HepG2 (cell line): ENCODE measurements around the gene PSORS1C1. TPM values are rescaled to one million over a fixed set of nuclear protein-coding genes. Genes with fewer than 3 reads are reported as not detected.

Experiments used
- AKAP8 ChIP-seq: sonication (generic); formaldehyde crosslinking; IDR thresholded peaks from 2 replicates; pipeline ENCODE4 v1.5.1; 2020; ENCODE audit warnings: mild to moderate bottlenecking, missing genetic modification reagents
- ATM ChIP-seq: fragments of 450-650 bp; IDR thresholded peaks from 2 replicates; pipeline ENCODE4 v1.7.1; 2017; ENCODE audit warnings: mild to moderate bottlenecking, borderline replicate concordance
- CAMTA2 ChIP-seq: sonication (generic); formaldehyde crosslinking; IDR thresholded peaks from 2 replicates; pipeline ENCODE4 v1.4.0; 2020; ENCODE audit warnings: mild to moderate bottlenecking, missing genetic modification reagents, borderline replicate concordance
- DNMT1 ChIP-seq: sonication (generic); formaldehyde crosslinking; IDR thresholded peaks from 2 replicates; pipeline ENCODE4 v1.5.1; 2020; ENCODE audit warnings: mild to moderate bottlenecking, missing genetic modification reagents
- NCOA5 ChIP-seq: sonication (generic); formaldehyde crosslinking; IDR thresholded peaks from 2 replicates; pipeline ENCODE4 v1.4.0; 2020; ENCODE audit warnings: missing genetic modification reagents
- ONECUT2 ChIP-seq: sonication (generic); formaldehyde crosslinking; IDR thresholded peaks from 2 replicates; pipeline ENCODE4 v1.4.0; 2020; ENCODE audit warnings: missing genetic modification reagents
- SPEN ChIP-seq: sonication (generic); formaldehyde crosslinking; IDR thresholded peaks from 2 replicates; pipeline ENCODE4 v1.5.1; 2020; ENCODE audit warnings: low read depth, mild to moderate bottlenecking, missing genetic modification reagents
- SRF ChIP-seq: IDR thresholded peaks from 2 replicates; pipeline ENCODE4 v1.6.1; 2011; ENCODE audit warnings: mild to moderate bottlenecking, low read depth, low read length, moderate library complexity
- SSRP1 ChIP-seq: IDR thresholded peaks from 2 replicates; pipeline ENCODE4 v1.6.1; 2016; ENCODE audit warnings: control low read depth
- STAT5B ChIP-seq: sonication (generic); formaldehyde crosslinking; IDR thresholded peaks from 2 replicates; pipeline ENCODE4 v1.4.0; 2020; ENCODE audit warnings: missing genetic modification reagents
- TEAD3 ChIP-seq: optimal IDR thresholded peaks from 2 replicates; pipeline ENCODE3; 2016; ENCODE audit warnings: borderline replicate concordance
- U2AF1 ChIP-seq: fragments of 200-400 bp; formaldehyde crosslinking; optimal IDR thresholded peaks from 2 replicates; pipeline ENCODE3; 2017; ENCODE audit warnings: mild to moderate bottlenecking, low read depth, low read length
- WIZ ChIP-seq: sonication (generic); formaldehyde crosslinking; IDR thresholded peaks from 2 replicates; pipeline ENCODE4 v1.5.1; 2020; ENCODE audit warnings: mild to moderate bottlenecking, missing genetic modification reagents
- ZBTB38 ChIP-seq: sonication (generic); formaldehyde crosslinking; IDR thresholded peaks from 2 replicates; pipeline ENCODE4 v1.5.1; 2020; ENCODE audit warnings: mild to moderate bottlenecking, missing genetic modification reagents
- ZNF317 ChIP-seq: sonication (generic); formaldehyde crosslinking; IDR thresholded peaks from 2 replicates; pipeline ENCODE4 v1.5.0; 2020; ENCODE audit warnings: mild to moderate bottlenecking, missing genetic modification reagents
- ZSCAN21 ChIP-seq: sonication (generic); formaldehyde crosslinking; IDR thresholded peaks from 2 replicates; pipeline ENCODE4 v1.8.0; 2022; ENCODE audit warnings: mild to moderate bottlenecking, missing genetic modification reagents, moderate library complexity, borderline replicate concordance
- ZSCAN30 ChIP-seq: sonication (generic); formaldehyde crosslinking; IDR thresholded peaks from 2 replicates; pipeline ENCODE4 v1.5.0; 2020; ENCODE audit warnings: mild to moderate bottlenecking, missing genetic modification reagents
- polyA plus RNA-seq, 8 experiments: library from polyadenylated mRNA; depleted of rRNA in 3 of 8; stranded (reverse) in 7 of 8; unstranded in 1 of 8; fragments of >200 nt; fragmentation: Illumina TruSeq in 4 of 8; extraction: Trizol in 4 of 8; gene quantifications; 2 replicates each; pipeline versions ENCODE4 v1.2.1 to v1.2.3, GENCODE V29; 2011 to 2016; ENCODE audit warnings: low read depth in 4 of 8, missing spikeins in 1 of 8, mixed read lengths in 1 of 8; ENCODE audit not compliant: insufficient read depth in 1 of 8
- total RNA-seq, 5 experiments: library from RNA; depleted of rRNA; stranded (reverse); fragments of >200 nt; fragmentation: Illumina TruSeq; extraction: Trizol; gene quantifications; 2 replicates each; pipeline ENCODE4 v1.2.3, GENCODE V29; 2016; ENCODE audit warnings: low read depth in 1 of 5
- TF ChIP-seq, protein P1 (sequence below): sonication (generic); formaldehyde crosslinking; IDR thresholded peaks from 2 replicates; pipeline ENCODE4 v1.5.0; 2020; ENCODE audit warnings: missing genetic modification reagents
- TF ChIP-seq, protein P2 (sequence below): sonication (generic); formaldehyde crosslinking; IDR thresholded peaks from 2 replicates; pipeline ENCODE4 v1.8.0; 2022; ENCODE audit warnings: missing genetic modification reagents, low read depth, mild to moderate bottlenecking, borderline replicate concordance
- TF ChIP-seq, protein P3 (sequence below): sonication (generic); formaldehyde crosslinking; IDR thresholded peaks from 2 replicates; pipeline ENCODE4 v1.4.0; 2020; ENCODE audit warnings: missing genetic modification reagents
- TF ChIP-seq, protein P4 (sequence below): sonication (generic); formaldehyde crosslinking; IDR thresholded peaks from 2 replicates; pipeline ENCODE4 v1.5.1; 2020; ENCODE audit warnings: mild to moderate bottlenecking, moderate library complexity, missing genetic modification reagents
- TF ChIP-seq, protein P5 (sequence below): IDR thresholded peaks from 2 replicates; pipeline ENCODE4 v1.6.1; 2012; ENCODE audit warnings: inconsistent platforms
- TF ChIP-seq, protein P6 (sequence below): sonication (generic); formaldehyde crosslinking; IDR thresholded peaks from 2 replicates; pipeline ENCODE4 v1.8.1; 2023; ENCODE audit warnings: mild to moderate bottlenecking, missing genetic modification reagents
- TF ChIP-seq, protein P7 (sequence below): fragments of 450-650 bp; IDR thresholded peaks from 2 replicates; pipeline ENCODE4 v1.6.1; 2017

The PSORS1C1 gene
- total and polyA plus RNA-seq, 2 of the 13 experiments (the other 11 are each of a cell fraction or from before 2014, with no cell fraction given), result 0.01 to 0.02 TPM

DNA sequence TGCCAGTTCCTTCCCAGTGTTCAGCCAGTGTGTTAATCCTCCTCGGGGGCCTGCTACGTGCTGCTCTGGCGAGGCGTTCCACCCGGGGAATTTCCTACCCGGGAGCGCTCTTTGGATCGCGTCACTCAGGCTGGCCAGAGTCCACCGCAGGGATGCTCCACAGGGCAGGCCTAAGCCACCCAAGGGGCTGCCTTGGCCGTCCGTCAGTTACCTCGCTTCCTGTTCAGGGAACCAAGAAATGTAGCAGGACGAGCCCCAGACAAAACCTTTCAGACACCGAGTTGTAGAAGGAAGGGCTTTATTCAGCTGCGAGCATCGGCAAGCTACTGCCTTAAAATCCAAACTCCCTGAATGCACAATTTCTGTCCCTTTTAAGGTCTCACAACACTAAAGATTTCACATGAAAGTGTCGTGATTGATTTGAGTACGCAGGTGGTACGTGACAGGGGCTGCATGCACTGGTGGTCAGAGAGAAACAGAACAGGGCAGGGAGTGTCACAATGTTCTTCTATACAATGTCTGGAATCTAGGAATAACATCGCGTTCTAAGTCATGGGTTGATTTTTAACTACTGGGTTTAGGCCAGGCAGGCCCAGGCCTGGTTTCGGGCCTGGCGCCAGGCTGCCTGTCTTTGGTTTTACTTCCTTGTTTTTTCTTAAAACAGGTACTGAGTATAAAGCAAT, 71.6 kb downstream of the PSORS1C1 start (continued):
- TF ChIP-seq, protein P1, sequence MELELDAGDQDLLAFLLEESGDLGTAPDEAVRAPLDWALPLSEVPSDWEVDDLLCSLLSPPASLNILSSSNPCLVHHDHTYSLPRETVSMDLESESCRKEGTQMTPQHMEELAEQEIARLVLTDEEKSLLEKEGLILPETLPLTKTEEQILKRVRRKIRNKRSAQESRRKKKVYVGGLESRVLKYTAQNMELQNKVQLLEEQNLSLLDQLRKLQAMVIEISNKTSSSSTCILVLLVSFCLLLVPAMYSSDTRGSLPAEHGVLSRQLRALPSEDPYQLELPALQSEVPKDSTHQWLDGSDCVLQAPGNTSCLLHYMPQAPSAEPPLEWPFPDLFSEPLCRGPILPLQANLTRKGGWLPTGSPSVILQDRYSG, result no peak
- TF ChIP-seq U2AF1 (peak; percentile 39), WIZ (no peak), ATM (no peak), ZSCAN30 (no peak), ZSCAN21 (CRISPR knock-in tag) (no peak; the same call in 1 of the 2 replicates), DNMT1 (no peak), TEAD3 (peak; percentile 59), SPEN (CRISPR knock-in tag) (peak; percentile 79), ZBTB38 (peak; percentile 88), SRF (no peak), NCOA5 (CRISPR knock-in tag) (no peak), STAT5B (no peak), AKAP8 (CRISPR knock-in tag) (no peak), SSRP1 (CRISPR knock-in tag) (peak; percentile 54; the same call in 1 of the 2 replicates), ONECUT2 (CRISPR knock-in tag) (no peak), ZNF317 (no peak; the same call in 1 of the 2 replicates), CAMTA2 (CRISPR knock-in tag) (no peak)
- TF ChIP-seq, protein P2, sequence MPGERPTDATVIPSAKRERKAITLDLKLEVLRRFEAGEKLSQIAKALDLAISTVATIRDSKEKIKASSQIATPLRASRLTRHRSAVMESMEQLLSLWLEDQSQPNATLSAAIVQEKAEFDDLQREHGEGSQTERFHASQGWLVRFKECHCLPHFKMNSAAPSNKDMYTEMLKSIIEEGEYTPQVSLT (CRISPR knock-in tag), result no peak
- TF ChIP-seq, protein P3, sequence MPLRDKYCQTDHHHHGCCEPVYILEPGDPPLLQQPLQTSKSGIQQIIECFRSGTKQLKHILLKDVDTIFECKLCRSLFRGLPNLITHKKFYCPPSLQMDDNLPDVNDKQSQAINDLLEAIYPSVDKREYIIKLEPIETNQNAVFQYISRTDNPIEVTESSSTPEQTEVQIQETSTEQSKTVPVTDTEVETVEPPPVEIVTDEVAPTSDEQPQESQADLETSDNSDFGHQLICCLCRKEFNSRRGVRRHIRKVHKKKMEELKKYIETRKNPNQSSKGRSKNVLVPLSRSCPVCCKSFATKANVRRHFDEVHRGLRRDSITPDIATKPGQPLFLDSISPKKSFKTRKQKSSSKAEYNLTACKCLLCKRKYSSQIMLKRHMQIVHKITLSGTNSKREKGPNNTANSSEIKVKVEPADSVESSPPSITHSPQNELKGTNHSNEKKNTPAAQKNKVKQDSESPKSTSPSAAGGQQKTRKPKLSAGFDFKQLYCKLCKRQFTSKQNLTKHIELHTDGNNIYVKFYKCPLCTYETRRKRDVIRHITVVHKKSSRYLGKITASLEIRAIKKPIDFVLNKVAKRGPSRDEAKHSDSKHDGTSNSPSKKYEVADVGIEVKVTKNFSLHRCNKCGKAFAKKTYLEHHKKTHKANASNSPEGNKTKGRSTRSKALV (CRISPR knock-in tag), result peak; percentile 64; the same call in 1 of the 2 replicates
- TF ChIP-seq, protein P4, sequence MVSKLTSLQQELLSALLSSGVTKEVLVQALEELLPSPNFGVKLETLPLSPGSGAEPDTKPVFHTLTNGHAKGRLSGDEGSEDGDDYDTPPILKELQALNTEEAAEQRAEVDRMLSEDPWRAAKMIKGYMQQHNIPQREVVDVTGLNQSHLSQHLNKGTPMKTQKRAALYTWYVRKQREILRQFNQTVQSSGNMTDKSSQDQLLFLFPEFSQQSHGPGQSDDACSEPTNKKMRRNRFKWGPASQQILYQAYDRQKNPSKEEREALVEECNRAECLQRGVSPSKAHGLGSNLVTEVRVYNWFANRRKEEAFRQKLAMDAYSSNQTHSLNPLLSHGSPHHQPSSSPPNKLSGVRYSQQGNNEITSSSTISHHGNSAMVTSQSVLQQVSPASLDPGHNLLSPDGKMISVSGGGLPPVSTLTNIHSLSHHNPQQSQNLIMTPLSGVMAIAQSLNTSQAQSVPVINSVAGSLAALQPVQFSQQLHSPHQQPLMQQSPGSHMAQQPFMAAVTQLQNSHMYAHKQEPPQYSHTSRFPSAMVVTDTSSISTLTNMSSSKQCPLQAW, result peak; percentile 43; the same call in 1 of the 2 replicates
- TF ChIP-seq, protein P5, sequence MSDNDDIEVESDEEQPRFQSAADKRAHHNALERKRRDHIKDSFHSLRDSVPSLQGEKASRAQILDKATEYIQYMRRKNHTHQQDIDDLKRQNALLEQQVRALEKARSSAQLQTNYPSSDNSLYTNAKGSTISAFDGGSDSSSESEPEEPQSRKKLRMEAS, result peak; percentile 53; the same call in 1 of the 2 replicates
- TF ChIP-seq, protein P6, sequence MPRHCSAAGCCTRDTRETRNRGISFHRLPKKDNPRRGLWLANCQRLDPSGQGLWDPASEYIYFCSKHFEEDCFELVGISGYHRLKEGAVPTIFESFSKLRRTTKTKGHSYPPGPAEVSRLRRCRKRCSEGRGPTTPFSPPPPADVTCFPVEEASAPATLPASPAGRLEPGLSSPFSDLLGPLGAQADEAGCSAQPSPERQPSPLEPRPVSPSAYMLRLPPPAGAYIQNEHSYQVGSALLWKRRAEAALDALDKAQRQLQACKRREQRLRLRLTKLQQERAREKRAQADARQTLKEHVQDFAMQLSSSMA (CRISPR knock-in tag), result no peak
- TF ChIP-seq, protein P7, sequence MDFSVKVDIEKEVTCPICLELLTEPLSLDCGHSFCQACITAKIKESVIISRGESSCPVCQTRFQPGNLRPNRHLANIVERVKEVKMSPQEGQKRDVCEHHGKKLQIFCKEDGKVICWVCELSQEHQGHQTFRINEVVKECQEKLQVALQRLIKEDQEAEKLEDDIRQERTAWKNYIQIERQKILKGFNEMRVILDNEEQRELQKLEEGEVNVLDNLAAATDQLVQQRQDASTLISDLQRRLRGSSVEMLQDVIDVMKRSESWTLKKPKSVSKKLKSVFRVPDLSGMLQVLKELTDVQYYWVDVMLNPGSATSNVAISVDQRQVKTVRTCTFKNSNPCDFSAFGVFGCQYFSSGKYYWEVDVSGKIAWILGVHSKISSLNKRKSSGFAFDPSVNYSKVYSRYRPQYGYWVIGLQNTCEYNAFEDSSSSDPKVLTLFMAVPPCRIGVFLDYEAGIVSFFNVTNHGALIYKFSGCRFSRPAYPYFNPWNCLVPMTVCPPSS, result no peak
